ENCODE data around the gene RYR3. TPM values are rescaled to one million over a fixed set of nuclear protein-coding genes. Genes with fewer than 3 reads are reported as not detected.

RYR3 gene
- total and polyA plus RNA-seq, 10 of the 15 experiments (the other 5 are each of a cell fraction or from before 2014, with no cell fraction given), result under 0.01 to 0.44 (median 0.16) TPM; not detected in 5

DNA sequence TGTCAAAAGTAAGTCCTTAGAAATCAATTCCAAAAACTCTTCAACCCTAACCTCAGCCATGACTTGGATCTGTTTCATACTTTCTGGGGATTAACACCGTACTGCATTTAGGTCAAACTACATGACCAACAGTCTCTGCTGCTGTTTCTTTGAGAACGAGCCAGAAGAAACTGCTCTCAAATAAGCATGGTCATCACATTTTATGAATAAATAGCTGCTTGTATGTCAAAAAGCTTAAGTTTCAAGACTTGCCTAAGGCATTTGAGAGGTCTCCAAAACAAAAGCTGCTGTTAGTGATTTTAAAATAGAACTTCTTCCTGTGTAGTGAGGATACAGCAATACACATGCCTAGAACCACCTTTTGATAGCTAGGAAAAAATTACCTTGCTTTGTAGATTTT lies 491.2 kb downstream of the RYR3 start (continued):
- TF ChIP-seq, protein P1, sequence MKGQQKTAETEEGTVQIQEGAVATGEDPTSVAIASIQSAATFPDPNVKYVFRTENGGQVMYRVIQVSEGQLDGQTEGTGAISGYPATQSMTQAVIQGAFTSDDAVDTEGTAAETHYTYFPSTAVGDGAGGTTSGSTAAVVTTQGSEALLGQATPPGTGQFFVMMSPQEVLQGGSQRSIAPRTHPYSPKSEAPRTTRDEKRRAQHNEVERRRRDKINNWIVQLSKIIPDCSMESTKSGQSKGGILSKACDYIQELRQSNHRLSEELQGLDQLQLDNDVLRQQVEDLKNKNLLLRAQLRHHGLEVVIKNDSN (IDR thresholded peaks at IDR 0.05; ENCODE audit: borderline replicate concordance, extremely low read length, insufficient read depth, low read depth, low read length), result no peak
- TF ChIP-seq TBL1XR1 (IDR thresholded peaks at IDR 0.05; ENCODE audit: low read depth, low read length) (no peak), ZNF622 (IDR thresholded peaks at IDR 0.05) (no peak), EP300 (IDR thresholded peaks at IDR 0.05; ENCODE audit: borderline replicate concordance in 1 of 2, control insufficient read depth in 1 of 2, low read depth in 2 of 2, low read length in 2 of 2) (no peak), CBFB (IDR thresholded peaks at IDR 0.05; ENCODE audit: low read depth) (no peak), HDAC2 (IDR thresholded peaks at IDR 0.05) (no peak), ETV6 (conservative IDR thresholded peaks at IDR 0.05 in 1 of 2, IDR thresholded peaks at IDR 0.05 in 1 of 2; ENCODE audit: borderline replicate concordance in 1 of 2, low read depth in 1 of 2) (no peak), STAT1 (conservative IDR thresholded peaks at IDR 0.05) (no peak)

DNA sequence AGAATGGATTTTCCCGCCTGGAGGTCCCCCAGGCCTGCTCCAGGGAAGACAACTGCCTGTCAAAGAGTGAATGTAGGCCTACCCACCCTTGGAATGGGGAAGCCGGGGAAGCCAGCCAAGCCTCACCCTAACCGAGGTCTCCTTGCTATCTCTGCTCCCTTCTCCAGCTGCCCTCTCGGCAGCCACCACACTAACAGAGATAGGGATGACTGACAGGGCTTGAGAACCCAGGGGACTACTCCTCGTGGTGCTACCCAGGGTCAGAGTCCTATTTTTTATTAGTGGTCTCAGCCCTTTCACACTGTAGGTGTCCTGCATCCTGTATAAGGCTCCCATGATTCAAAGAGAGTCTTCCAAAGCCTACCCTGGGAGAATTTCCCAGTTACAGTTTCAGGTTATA lies 496.9 kb downstream of the RYR3 start:
- ChIA-PET POLR2A (interaction anchor here (0.7 kb wide), 1 partner anchor 35 kb away, joined by 3 read pairs; no protein-coding TSS in a partner anchor), SMC1A (ENCODE audit: uncharacterized antibody, unreplicated experiment) (no interaction called here), CTCF (no interaction called here), RAD21 (ENCODE audit: unreplicated experiment) (no interaction called here)
- Histone ChIP-seq H3K27me3 (replicated peaks in 1 of 2; ENCODE audit: control insufficient read depth in 2 of 2, insufficient read depth in 2 of 2, low read length in 1 of 2) (no peaks in the 10 kb centered on the region; a peak in 1 of 4 replicates), H3K36me3 (ENCODE audit: control insufficient read depth in 2 of 2, insufficient read depth in 2 of 2, low read length in 1 of 2) (no peaks in the 10 kb centered on the region), H3K27ac (ENCODE audit: control insufficient read depth, insufficient read depth) (no peak overlapping the region), H3K9ac (ENCODE audit: control insufficient read depth, insufficient read depth, low read length) (no peak overlapping the region), H3K79me2 (ENCODE audit: control insufficient read depth, insufficient read depth, low read length) (no peaks in the 10 kb centered on the region), H3K4me1 (ENCODE audit: control insufficient read depth, insufficient read depth, low read length) (no peaks in the 10 kb centered on the region), H2AFZ (ENCODE audit: control insufficient read depth, low read depth, low read length) (no peak overlapping the region), H4K20me1 (ENCODE audit: control insufficient read depth, insufficient read depth) (no peaks in the 10 kb centered on the region), H3K4me3 (no peak overlapping the region), H3K4me2 (ENCODE audit: control insufficient read depth, insufficient read depth) (no peak overlapping the region), H3K9me3 (replicated peaks; ENCODE audit: control insufficient read depth, insufficient read depth, low read length) (no peaks in the 10 kb centered on the region)
- no peak for ATAC-seq
- TF ChIP-seq ASH2L (IDR thresholded peaks at IDR 0.05; ENCODE audit: borderline replicate concordance, low read depth), result no peak
- TF ChIP-seq, protein P2, sequence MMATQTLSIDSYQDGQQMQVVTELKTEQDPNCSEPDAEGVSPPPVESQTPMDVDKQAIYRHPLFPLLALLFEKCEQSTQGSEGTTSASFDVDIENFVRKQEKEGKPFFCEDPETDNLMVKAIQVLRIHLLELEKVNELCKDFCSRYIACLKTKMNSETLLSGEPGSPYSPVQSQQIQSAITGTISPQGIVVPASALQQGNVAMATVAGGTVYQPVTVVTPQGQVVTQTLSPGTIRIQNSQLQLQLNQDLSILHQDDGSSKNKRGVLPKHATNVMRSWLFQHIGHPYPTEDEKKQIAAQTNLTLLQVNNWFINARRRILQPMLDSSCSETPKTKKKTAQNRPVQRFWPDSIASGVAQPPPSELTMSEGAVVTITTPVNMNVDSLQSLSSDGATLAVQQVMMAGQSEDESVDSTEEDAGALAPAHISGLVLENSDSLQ (IDR thresholded peaks at IDR 0.05), result no peak
- no peak for TF ChIP-seq MEF2B (IDR thresholded peaks at IDR 0.05; ENCODE audit: partially characterized antibody, poor library complexity, severe bottlenecking)
- TF ChIP-seq, protein P3, sequence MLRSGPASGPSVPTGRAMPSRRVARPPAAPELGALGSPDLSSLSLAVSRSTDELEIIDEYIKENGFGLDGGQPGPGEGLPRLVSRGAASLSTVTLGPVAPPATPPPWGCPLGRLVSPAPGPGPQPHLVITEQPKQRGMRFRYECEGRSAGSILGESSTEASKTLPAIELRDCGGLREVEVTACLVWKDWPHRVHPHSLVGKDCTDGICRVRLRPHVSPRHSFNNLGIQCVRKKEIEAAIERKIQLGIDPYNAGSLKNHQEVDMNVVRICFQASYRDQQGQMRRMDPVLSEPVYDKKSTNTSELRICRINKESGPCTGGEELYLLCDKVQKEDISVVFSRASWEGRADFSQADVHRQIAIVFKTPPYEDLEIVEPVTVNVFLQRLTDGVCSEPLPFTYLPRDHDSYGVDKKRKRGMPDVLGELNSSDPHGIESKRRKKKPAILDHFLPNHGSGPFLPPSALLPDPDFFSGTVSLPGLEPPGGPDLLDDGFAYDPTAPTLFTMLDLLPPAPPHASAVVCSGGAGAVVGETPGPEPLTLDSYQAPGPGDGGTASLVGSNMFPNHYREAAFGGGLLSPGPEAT (IDR thresholded peaks at IDR 0.05; ENCODE audit: low read depth), result no peak
- no peak for TF ChIP-seq NFYA (IDR thresholded peaks at IDR 0.05; ENCODE audit: borderline replicate concordance, low read depth, low read length)
- no peak for FAIRE-seq
- DNase-seq (ENCODE audit: low read depth, low spot score), result no peak
- no TSS peak for BruUV-seq (replicated peaks)
- intact Hi-C loops (cut with micrococcal nuclease; ENCODE audit: unreplicated experiment) (no loop called here), in situ Hi-C loops (cut with MboI) (no loop called here)
- 30% methylated on average over 5 of the region's 5 CpGs for WGBS (ENCODE audit: insufficient coverage, insufficient replicate concordance, low lambda C conversion rate, missing lambda C conversion rate)
